HG03196 (cell line): ENCODE data around the gene CCDC91.
"Not testable (repeated sequence)": the region's sequence is repeated elsewhere in the genome, so short reads cannot be mapped to it uniquely, and the experiment has no call there.

Source experiments
- ATAC-seq: cut with Tn5 transposase; IDR thresholded peaks from one replicate; pipeline ENCODE4 v1.9.1; 2021; ENCODE audit not compliant: unreplicated experiment

The CCDC91 gene

GRCh38 chr12:28351414-28351813, 161.2 kb downstream of the CCDC91 start:
- ATAC-seq: no peak

- no peak for ATAC-seq
Measured at GRCh38 chr12:28355161-28355560, 164.9 kb downstream of the CCDC91 start.

- no peak for ATAC-seq
Measured at GRCh38 chr12:28360253-28360652, 170.0 kb downstream of the CCDC91 start.

GRCh38 chr12:28367326-28367725, 177.1 kb downstream of the CCDC91 start:
- ATAC-seq: no peak

- no peak for ATAC-seq
Measured at GRCh38 chr12:28367993-28368392, 177.7 kb downstream of the CCDC91 start.

GRCh38 chr12:28369483-28369882, 179.2 kb downstream of the CCDC91 start:
- ATAC-seq: no peak

- ATAC-seq: no peak
Measured at GRCh38 chr12:28374556-28374955, 184.3 kb downstream of the CCDC91 start.

- ATAC-seq: no peak
Measured at GRCh38 chr12:28378736-28379135, 188.5 kb downstream of the CCDC91 start.

- ATAC-seq: not testable (repeated sequence)
Measured at GRCh38 chr12:28379779-28380178, 189.5 kb downstream of the CCDC91 start.

GRCh38 chr12:28383368-28383767, 193.1 kb downstream of the CCDC91 start:
- ATAC-seq: no peak

GRCh38 chr12:28388879-28389278, 198.6 kb downstream of the CCDC91 start:
- ATAC-seq: no peak

GRCh38 chr12:28390206-28390605, 199.9 kb downstream of the CCDC91 start:
- ATAC-seq: no peak

- no peak for ATAC-seq
Measured at GRCh38 chr12:28390761-28391385, 200.6 kb downstream of the CCDC91 start.

GRCh38 chr12:28409892-28410291, 219.6 kb downstream of the CCDC91 start:
- no peak for ATAC-seq

GRCh38 chr12:28413460-28414109, 223.3 kb downstream of the CCDC91 start:
- ATAC-seq: no peak

GRCh38 chr12:28415755-28416154, 225.5 kb downstream of the CCDC91 start:
- no peak for ATAC-seq

GRCh38 chr12:28421374-28421773, 231.1 kb downstream of the CCDC91 start:
- no peak for ATAC-seq

- ATAC-seq: no peak
Measured at GRCh38 chr12:28424965-28425364, 234.7 kb downstream of the CCDC91 start.

- peak; percentile 67 for ATAC-seq
Measured at GRCh38 chr12:28425526-28425925, 235.3 kb downstream of the CCDC91 start.

GRCh38 chr12:28427046-28427445, 236.8 kb downstream of the CCDC91 start:
- no peak for ATAC-seq

GRCh38 chr12:28440081-28440608, 249.9 kb downstream of the CCDC91 start:
- no peak for ATAC-seq

- no peak for ATAC-seq
Measured at GRCh38 chr12:28442101-28442500, 251.8 kb downstream of the CCDC91 start.

GRCh38 chr12:28443337-28443736, 253.1 kb downstream of the CCDC91 start:
- no peak for ATAC-seq
